AG09319 (cell line): ENCODE measurements around the gene DPP4.

Experiments used
- DNase-seq: peaks from one replicate; pipeline ENCODE4 v3.0.0-alpha.2; 2010; ENCODE audit warnings: low read depth; ENCODE audit errors: extremely low read depth
- TF ChIP-seq, protein P1 (sequence below): IDR thresholded peaks from 2 replicates; pipeline ENCODE4 v1.5.1; 2011; ENCODE audit warnings: low read depth, mild to moderate bottlenecking, inconsistent platforms, low read length, moderate library complexity

DPP4 gene

DNA sequence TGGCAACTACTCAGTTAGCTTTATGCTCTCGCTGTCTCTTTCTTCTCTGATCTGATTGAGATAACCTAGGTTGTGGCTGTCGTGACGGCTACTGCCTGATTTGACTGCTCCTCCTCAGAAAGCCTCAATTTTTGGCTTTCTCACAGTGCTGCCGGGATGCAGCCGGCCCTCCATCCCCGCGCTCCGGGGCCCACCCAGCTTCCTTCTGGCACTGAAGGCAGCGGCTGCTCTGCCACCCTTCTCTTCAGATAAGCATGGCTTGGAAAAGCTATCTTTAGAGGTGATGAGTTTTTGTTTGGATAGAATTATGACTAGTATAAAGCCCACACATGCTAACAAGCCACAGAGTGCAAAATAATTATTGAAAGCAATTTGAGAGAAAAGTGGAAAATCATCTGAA is 102.5 kb downstream of the DPP4 start:
- TF ChIP-seq, protein P1, sequence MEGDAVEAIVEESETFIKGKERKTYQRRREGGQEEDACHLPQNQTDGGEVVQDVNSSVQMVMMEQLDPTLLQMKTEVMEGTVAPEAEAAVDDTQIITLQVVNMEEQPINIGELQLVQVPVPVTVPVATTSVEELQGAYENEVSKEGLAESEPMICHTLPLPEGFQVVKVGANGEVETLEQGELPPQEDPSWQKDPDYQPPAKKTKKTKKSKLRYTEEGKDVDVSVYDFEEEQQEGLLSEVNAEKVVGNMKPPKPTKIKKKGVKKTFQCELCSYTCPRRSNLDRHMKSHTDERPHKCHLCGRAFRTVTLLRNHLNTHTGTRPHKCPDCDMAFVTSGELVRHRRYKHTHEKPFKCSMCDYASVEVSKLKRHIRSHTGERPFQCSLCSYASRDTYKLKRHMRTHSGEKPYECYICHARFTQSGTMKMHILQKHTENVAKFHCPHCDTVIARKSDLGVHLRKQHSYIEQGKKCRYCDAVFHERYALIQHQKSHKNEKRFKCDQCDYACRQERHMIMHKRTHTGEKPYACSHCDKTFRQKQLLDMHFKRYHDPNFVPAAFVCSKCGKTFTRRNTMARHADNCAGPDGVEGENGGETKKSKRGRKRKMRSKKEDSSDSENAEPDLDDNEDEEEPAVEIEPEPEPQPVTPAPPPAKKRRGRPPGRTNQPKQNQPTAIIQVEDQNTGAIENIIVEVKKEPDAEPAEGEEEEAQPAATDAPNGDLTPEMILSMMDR = no peak
- DNase-seq = no peak

DNA sequence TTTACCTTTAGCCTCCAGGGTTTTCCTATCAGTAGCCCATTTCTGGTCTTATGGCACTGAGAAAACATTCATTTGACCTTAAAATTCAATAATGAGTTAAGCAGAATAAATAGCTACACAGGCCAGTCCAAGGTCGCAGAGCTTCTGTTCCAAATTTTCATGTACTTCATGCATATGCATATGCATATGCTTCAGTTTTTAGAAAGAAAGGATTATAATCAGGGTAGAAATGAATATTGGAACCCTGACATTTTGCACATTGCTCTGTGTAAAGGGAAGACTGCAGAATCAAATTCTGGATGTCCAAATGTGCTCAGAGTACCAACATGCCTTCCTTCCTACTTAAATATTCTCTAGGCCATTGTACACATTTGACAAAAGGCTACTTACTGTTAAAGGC is 104.9 kb downstream of the DPP4 start:
- TF ChIP-seq, protein P1 = no peak
- no peak for DNase-seq

- TF ChIP-seq, protein P1 = no peak
- no peak for DNase-seq
These were observed 108.0 kb downstream of the DPP4 start for GRCh38 chr2:161965994-161966393.

GRCh38 chr2:161964160-161964559 is 109.9 kb downstream of the DPP4 start:
- TF ChIP-seq, protein P1 = no peak
- DNase-seq = no peak

- DNase-seq = no peak
- TF ChIP-seq, protein P1 = no peak
These were observed 111.9 kb downstream of the DPP4 start for GRCh38 chr2:161962160-161962559.

DNA sequence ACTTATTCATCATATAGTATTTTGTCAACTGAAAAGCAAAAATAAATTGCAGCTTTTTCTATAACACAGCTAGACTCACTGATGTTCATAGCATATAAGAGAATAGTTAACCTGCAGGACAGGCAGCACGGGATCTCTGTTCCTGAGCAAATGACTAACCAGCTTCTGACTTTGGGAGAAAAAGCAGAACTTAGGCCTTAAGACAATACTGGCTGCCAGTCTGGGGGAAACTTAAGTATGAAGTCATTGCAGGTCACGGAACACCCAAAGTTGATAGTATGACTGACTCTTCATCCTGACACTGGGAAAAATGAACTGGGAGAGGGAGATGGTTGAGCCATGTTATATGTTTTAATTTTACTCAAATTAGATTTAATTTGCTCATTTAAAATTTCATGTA is 113.0 kb downstream of the DPP4 start:
- TF ChIP-seq, protein P1 = no peak
- no peak for DNase-seq

DNA sequence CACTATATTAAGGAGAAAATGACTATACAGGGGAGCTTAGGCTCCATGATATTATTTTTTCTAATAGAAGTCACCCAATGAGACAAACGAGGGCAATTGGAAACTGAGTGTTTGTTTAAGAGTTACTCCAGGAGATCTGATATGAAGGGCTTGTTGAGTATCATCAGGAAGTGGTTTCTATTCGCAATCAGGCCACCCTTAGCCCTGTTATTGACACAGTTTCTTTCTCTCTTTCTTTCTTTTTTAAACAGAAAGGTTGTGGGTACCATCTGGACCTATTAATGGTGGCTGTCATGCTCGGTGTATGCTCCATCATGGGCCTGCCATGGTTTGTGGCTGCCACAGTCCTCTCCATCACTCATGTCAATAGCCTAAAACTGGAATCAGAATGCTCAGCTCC is 117.3 kb downstream of the DPP4 start:
- no peak for DNase-seq
- TF ChIP-seq, protein P1 = no peak
